Fibroblast of skin of left biceps (primary cell): ENCODE data around the gene SPRYD3.
"Not testable (repeated sequence)": the region's sequence is repeated elsewhere in the genome, so short reads cannot be mapped to it uniquely, and the experiment has no call there.

Source experiments
- DNase-seq, 2 experiments: peaks; one replicate each; pipeline ENCODE4 v3.0.0-alpha.2; 2013; ENCODE audit warnings: low read depth in 2 of 2

Gene SPRYD3

GRCh38 chr12:53051881-53052412 lies 27.2 kb downstream of the SPRYD3 start:
- no peak for DNase-seq

DNA sequence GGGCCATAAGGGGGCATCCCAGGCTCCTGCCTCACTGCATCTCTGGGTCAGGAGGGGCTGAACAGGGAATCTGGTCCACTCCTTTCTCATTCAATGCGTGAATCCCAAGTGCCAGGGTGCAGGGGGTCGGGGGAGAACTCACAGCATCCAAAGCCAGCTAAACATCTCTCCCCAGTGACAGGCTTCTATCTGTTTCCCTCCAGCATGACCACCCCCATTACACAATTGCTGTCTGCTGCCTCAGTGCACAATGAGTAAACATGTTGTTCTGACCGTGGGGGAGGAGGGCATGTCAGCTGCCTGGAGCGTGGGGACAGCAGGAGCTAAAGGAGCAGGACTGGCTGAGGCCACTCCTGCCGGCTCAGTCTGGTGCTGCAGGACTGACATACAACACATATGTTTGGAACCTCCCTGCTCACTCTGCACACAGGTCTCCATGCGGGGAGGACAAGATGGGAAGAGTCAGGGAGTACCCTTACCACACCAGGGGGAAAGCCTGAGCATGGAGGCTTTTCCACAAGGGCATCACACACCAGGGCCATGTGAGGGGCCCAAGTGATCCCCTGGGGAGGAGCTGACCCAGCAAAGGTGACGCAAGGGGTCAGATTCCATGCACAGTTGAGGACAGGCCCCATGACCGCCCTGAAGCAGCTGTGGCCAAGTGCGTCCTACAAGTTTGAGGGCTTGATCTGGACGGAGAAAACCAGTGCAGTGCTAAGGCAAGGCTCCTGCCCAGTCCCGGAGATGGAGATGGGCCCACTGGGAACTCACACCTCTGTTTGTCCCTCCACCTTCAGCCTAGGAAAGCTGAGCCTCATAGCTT lies 27.9 kb downstream of the SPRYD3 start:
- DNase-seq: no peak

DNA sequence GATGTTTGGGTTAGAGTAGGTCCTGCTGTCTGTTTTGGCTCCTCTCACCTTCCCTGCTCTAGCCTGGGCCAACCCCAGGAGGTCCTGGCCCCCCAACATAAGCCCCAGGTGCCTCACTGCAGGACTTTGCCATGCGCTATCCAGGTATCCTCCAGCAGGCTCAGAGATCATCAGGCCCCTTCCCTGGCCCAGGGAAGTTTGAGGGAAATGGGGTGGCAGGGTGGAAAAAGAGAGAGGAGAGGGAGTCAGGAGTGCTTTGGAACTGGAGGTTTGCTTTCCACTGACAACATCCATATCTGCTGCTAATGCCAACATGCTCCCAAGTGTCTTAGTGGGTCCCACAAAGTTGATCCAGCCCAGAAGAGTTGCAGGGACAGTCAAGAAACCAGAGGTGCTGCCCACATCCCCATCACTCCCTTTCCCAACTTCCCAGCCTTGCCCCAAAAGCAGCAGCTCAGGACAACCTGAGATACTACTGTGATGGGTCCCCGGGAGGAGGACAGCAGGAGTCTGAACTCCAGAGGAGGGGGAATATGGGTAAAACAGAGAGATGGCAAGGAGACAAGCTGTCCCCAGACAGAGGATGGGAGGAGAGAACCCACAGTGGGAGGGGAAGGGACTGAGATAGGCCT lies 28.6 kb downstream of the SPRYD3 start:
- no peak for DNase-seq

DNA sequence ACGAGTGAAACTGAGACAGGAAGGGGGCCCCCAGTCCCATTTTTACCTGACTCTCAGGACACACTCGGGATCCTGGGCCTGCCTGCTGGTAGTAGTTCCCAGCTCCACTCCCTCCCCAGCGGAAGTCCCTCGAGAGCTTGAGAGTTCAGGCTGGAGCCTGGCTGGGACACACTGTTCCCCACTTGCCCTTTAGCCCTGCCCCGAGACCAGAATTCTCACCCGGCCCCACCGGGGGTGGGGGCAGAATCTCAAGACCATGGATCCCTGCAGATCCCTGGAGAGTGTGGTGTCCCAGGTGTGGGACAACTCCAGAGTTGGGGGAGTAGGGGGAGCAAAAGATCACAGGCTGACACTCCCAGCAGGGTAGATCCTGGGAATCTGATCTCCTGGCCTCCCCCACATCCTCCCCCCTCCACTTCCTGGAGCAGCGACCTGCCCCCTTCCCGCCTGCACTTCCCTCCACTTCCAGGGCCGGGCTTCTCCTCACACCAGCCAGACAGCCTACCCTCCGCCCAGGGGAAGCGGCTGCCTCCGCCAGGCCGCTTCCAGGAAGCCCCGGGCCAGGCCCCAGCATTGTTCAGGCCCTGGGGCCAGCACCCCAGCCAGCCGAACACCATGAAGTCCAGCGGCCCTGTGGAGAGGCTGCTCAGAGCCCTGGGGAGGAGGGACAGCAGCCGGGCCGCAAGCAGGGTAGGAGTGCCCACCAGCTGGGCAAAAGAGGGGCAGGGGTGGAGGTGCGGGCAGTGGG lies 29.4 kb downstream of the SPRYD3 start, which contains the start of gene TNS2:
Gene TNS2 (plus strand): TSS at position 495 of the 748 bp plus-strand sequence. CDS start 121 bp downstream, at position 616.
- DNase-seq: no peak

- no peak for DNase-seq
Measured at GRCh38 chr12:53048780-53049401, 30.3 kb downstream of the SPRYD3 start.

- no peak for DNase-seq
Measured at GRCh38 chr12:53048033-53048779, 31.0 kb downstream of the SPRYD3 start.

DNA sequence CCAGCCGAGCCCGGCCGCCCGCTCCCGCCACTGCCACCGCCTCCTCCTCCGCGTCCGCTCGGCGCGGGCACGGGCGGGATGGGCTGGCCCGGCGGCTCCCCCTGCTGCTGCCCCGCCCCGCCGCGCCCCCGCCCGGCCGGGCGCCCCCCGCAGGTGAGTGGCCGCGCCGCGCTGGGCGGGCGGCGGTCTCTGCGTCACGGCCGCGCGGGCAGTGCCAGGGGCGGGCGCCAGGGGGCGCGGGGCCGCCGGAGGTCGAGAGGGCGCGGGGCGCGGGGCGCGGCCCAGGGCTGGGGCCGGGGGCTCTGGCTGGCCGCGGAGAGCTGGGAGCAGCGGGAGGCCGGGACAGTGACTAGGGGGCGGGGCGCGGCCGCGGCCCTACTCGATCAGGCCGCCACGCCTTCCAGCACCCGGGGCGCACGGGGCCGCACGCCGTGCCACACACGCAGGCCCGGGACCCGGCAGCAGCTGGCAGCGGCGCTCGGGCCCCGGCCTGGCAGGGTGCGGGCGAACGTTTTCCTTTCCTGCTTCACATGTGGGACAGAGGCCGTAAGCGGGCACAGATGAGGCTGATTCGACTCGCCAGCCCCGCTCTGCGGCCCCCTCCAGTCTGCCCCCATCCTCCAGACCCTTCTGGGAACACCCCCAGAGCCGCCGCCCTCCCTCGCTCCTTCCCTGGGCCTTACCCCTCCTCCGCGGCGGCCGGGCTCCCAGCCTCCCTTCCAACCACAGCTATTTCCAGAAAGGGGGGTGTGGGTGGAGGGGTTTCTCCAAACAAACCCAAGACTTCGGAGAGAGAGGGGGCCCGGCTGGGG lies 31.8 kb downstream of the SPRYD3 start:
- DNase-seq: peak; percentile 80 to 82

DNA sequence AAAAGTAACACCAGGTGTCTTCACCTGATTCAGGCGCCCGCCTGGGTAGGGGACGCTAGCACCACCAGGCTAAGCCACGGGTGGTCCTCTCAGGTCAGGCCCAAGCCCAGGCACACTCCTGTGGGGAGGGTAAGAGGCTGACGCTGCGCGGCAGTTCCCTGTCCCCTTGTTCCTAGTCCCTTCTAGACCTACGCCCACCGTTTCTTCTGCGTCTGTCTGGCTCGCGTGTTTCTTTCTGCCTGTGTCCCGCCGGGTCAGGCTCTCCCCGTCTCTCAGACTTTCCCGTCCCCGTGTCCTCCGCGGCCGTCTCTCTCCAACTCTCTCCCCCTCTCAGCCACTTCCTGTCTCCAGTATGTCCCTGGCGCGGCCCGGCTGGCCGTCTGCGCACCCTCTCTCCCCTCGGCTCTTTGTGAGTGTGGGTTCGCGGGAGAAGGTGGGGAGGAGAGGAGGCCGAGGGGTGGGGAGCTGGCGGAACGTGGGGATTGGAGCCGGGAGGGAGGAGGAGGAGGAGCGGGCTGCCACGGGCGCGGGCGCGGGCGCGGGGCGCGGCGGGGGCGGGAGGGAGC lies 32.5 kb downstream of the SPRYD3 start:
- DNase-seq: peak; percentile 70 to 75

DNA sequence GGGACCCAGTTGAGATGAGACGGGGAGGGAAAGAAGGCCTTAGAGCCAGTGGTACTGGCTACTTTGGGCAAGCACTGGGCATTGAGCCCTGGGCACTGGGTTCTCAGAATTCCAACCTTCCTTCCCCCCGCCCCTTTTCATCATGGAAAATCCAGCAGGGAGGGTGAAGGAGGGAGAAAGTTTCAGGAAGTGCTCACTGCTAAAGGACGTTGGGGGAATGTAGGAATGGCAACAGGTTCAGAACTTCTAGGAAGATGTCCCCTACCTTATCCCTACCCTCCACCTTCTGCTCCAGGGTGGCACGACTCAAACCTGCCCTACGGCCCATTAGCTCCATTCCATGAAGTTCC lies 33.5 kb downstream of the SPRYD3 start:
- no peak for DNase-seq

DNA sequence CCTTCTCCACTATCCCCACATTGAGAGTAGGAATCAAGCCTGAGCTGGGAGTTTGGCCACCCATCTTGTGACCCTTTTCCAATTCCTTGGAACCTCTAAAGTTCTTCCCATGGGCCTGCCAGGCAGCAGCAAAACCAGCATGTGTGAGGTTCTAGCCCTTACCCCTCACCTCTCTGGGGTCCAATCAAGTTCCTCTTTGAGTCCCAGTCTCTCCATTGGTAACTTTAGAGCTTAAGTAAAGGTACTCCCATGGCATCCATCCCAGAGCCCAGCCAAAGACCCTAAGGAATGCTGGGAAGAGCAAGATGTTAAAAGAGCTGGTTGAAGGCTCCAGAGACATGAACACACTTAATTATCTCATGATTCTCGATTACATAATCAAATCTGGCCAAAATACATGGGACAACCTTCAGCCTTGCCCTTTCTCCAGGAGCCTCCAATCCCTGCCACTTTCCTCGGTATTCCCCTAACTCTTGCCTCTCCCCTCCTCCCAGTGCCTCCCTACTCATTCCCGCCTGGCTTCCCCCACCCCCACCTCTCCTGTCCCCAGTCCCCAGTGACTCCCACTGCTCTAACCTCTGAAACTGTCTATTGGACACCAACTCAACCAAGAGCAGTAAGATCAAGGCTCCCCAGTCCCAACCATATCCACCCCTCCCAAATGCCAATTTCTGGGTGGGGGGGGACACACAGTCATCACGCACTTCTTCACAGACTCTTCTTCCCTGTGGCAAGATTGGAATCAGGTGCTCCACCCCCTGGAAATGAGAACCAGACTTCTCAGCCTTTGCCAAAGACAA lies 34.1 kb downstream of the SPRYD3 start:
- DNase-seq: no peak

DNA sequence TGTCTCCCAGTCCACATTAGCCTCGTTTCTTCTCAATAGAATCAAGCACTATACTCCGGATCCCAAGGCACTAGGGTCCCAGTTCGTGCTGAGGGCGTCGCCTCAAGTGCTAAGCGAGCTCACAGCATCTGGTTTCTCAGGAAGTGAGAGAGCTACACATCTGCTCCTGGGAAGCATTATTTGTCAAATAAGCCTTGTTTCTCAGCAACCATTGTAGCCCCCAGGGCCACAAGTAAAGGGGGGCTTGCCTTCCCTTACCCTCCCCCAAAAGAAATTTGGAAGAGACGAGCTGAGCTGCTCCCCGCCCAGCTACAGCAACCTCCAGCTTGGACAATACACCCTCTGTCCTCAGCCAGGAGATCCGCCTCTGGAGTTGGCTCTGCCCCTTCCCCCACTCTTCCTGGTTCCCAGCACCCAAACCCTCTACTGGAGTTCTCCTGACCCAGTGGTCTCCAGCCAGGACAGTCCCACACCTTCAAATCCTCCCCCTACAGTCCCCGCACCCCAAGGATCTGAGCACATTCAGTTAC lies 35.1 kb downstream of the SPRYD3 start:
- DNase-seq: no peak

DNA sequence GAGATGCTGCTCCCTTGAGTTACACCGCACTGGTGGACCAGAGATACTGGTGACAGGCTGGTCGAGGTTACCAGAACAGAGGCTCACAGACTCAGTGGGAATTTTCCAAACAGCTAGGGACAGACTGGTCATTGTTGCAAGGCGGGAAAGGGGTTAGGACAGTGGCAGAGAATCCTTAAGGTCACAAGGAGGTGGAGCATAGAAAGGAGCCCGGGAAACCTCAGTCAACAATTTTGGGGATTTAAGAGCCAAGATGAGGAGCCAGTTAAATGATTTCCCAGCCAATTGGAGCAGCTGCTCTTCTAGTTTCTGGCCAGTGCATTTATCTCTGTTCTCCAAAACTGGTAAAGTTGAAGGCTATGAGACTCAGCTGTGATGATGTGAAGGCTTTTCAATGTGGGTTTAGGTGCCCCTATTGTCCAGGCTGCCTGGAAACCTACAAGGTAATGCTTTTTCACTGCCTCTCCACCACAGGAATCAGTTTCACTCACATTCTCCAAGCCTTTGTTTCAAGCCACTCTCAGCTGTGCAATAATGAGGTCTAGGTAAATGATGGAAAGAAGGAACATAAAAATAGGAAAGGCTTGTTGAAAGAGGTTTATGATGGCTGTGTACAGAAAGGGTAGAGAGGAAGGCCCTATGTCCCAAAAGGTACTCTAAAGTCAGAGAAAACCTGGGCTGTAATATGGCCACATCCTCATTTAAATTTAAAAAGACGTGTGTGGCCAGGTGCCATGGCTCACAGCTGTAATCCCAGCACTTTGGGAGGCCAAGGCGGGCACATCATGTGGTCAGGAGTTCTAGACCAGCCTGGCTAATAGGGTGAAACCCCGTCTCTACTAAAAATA lies 36.4 kb downstream of the SPRYD3 start:
- DNase-seq: no peak

DNA sequence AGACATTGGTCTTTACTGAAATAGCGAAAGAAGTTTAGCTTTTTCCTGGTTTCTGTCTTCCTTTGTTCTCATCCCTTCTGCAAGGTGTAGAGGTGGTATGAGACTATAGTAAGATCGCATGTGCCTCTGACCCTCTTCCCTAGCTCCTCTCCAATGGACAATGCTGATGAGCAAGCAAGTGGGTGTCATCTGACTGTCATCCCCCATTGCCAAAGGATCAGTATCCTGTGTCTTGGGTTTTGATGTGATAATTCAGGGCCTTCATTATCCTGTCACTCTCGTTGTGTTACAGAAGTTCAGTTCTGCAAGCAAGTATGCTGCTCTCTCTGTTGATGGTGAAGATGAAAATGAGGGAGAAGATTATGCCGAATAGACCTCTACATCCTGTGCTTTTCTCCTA lies 39.3 kb downstream of the SPRYD3 start:
- no peak for DNase-seq

DNA sequence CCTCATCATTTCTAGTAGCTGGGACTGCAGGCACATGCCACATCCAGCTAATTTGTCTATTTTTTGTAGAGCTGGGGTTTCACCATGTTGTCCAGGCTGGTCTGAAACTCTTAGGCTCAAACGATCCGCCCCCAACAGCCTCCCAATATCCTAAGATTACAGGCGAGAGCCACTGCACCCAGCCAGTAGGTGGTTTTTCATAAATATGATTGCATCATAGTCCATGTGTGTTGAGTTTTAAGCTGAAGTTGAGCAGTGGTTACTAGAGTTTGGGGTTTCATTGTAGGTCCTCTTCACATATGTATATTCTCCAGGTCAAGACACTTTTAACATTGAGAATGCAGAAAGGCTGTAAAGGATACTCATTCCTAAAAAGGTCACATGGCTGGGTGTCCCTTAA lies 42.4 kb downstream of the SPRYD3 start:
- DNase-seq: no peak

DNA sequence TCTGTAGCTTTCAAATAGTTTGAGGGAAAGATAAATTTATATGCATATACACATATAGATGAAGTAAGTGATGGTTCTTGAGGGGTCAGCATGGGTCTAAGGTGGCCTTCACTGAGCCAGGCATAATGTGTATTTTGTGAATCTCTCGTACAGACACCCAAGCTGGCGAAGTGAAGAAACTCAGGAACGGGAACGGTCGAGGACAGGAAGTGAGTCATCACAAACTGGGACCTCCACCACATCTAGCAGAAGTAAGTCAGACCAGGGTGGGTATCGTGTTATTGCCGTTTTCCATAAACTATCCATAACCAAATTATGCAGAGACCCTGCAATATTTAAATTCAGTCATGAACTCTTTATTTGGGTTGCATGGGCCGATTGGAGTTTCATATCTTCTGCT lies 44.7 kb downstream of the SPRYD3 start:
- DNase-seq: no peak

GRCh38 chr12:53033832-53034231 lies 45.4 kb downstream of the SPRYD3 start:
- not testable (repeated sequence) for DNase-seq

DNA sequence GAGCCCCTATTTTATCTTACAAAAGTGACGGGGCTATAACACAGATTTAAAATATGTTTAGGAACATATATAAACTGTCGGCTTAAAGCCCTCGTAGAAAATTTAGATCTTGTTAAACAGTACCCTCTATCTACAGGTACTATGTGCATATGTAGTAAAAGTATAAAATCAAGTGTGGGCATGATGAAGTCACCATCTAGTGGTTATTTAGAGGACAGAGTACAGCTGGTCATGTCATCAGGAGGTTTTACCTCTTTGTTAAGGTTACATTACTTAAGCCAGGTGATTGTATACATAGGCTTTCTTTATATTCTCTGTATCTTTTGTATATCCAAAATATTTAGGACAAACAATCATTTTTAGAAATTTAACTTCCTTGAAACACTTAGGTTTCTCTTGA lies 47.6 kb downstream of the SPRYD3 start:
- no peak for DNase-seq

DNA sequence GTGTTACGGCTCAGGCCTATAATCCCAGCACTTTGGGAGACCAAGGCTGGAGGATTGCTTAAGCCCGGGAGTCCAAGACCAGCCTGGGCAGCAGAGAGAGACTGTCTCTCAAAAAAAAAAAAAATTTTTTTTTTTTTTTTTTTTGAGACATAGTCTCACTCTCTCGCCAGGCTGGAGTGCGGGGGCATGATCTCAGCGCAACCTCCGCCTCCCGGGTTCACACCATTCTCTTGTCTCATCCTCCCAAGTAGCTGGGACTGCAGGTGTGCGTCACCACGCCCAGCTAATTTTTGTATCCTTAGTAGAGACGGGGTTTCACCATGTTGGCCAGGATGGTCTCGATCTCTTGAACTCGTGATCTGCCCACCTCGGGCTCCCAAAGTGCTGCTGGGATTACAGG lies 52.2 kb downstream of the SPRYD3 start:
- not testable (repeated sequence) for DNase-seq
